HG03066 (cell line): ENCODE measurements around the gene RGS7.
"Not testable (repeated sequence)": the region's sequence is repeated elsewhere in the genome, so short reads cannot be mapped to it uniquely, and the experiment has no call there.

Experiments
- ATAC-seq: cut with Tn5 transposase; IDR thresholded peaks from one replicate; pipeline ENCODE4 v1.9.1; 2021; ENCODE audit warnings: low read depth; ENCODE audit not compliant: unreplicated experiment

RGS7 gene

GRCh38 chr1:241217516-241217915, 139.5 kb downstream of the RGS7 start:
- ATAC-seq: no peak

- ATAC-seq: no peak
These were observed 141.3 kb downstream of the RGS7 start for GRCh38 chr1:241215683-241216082.

- ATAC-seq: no peak
These were observed 141.8 kb downstream of the RGS7 start for GRCh38 chr1:241215203-241215602.

- no peak for ATAC-seq
These were observed 143.9 kb downstream of the RGS7 start for GRCh38 chr1:241213139-241213538.

GRCh38 chr1:241212628-241213027, 144.4 kb downstream of the RGS7 start:
- no peak for ATAC-seq

- no peak for ATAC-seq
These were observed 148.1 kb downstream of the RGS7 start for GRCh38 chr1:241208910-241209379.

- no peak for ATAC-seq
These were observed 153.2 kb downstream of the RGS7 start for GRCh38 chr1:241203817-241204216.

GRCh38 chr1:241202401-241202800, 154.6 kb downstream of the RGS7 start:
- no peak for ATAC-seq

GRCh38 chr1:241186716-241187115, 170.3 kb downstream of the RGS7 start:
- ATAC-seq: no peak

- no peak for ATAC-seq
These were observed 175.0 kb downstream of the RGS7 start for GRCh38 chr1:241181971-241182370.

GRCh38 chr1:241181471-241181870, 175.5 kb downstream of the RGS7 start:
- no peak for ATAC-seq

- no peak for ATAC-seq
These were observed 176.4 kb downstream of the RGS7 start for GRCh38 chr1:241180569-241180968.

GRCh38 chr1:241177660-241178059, 179.3 kb downstream of the RGS7 start:
- ATAC-seq: no peak

- ATAC-seq: no peak
These were observed 184.5 kb downstream of the RGS7 start for GRCh38 chr1:241172486-241172885.

GRCh38 chr1:241171991-241172390, 185.0 kb downstream of the RGS7 start:
- no peak for ATAC-seq

GRCh38 chr1:241167121-241167630, 189.8 kb downstream of the RGS7 start:
- ATAC-seq: no peak

GRCh38 chr1:241166625-241167024, 190.4 kb downstream of the RGS7 start:
- ATAC-seq: no peak

GRCh38 chr1:241165256-241165655, 191.7 kb downstream of the RGS7 start:
- not testable (repeated sequence) for ATAC-seq

- ATAC-seq: no peak
These were observed 193.6 kb downstream of the RGS7 start for GRCh38 chr1:241163363-241163762.

GRCh38 chr1:241161188-241161689, 195.8 kb downstream of the RGS7 start:
- ATAC-seq: no peak

GRCh38 chr1:241157435-241157834, 199.6 kb downstream of the RGS7 start:
- no peak for ATAC-seq

GRCh38 chr1:241156231-241156965, 200.6 kb downstream of the RGS7 start:
- ATAC-seq: no peak
